Activated CD8-positive, alpha-beta memory T cell treated with anti-CD3 and anti-CD28 coated beads for 24 hours (primary cell): ENCODE measurements around the gene TJP2.

Experiments
- DNase-seq: peaks from one replicate; pipeline ENCODE4 v3.0.0-alpha.2; 2020

The TJP2 gene

DNA sequence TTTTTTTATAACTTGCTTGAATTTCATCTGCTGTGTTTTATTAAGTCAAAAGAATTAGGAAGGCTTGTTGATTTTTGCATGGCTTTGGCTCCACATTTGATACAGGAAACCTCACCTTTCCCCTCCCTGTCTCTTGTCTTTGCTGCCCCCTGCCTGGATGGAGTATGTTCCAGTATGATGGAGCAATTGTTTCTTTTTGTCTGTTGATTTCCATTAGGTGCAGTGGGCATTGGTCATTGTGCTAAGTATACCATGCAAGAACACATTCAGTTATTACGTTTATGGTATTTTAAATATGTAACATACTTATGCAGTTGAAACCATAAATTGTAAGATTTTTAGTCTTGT, 19.6 kb downstream of the TJP2 start:
- DNase-seq, result no peak

GRCh38 chr9:69194702-69195418, 20.8 kb downstream of the TJP2 start:
- DNase-seq, result no peak

DNA sequence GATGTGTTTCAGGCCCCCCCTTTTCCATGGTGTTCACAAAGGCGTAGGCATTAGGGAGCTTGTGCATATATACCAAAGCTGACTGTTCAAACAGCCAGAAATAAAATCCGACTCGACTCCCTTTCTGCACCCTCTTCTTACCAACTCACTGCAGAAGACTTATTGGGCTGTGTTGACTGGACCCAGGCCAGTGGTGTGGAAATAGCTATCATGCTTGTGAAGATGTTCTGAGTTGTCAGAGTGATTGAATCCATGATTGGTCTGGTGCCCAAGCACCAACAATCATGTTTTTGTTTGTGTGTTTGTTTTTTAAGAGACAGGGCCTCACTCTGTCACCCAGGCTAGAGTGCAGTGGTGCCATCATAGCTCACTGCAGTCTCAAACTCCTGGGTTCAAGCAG, 21.6 kb downstream of the TJP2 start:
- DNase-seq, result no peak

- no peak for DNase-seq
Observed at GRCh38 chr9:69197687-69198086, 23.6 kb downstream of the TJP2 start.

DNA sequence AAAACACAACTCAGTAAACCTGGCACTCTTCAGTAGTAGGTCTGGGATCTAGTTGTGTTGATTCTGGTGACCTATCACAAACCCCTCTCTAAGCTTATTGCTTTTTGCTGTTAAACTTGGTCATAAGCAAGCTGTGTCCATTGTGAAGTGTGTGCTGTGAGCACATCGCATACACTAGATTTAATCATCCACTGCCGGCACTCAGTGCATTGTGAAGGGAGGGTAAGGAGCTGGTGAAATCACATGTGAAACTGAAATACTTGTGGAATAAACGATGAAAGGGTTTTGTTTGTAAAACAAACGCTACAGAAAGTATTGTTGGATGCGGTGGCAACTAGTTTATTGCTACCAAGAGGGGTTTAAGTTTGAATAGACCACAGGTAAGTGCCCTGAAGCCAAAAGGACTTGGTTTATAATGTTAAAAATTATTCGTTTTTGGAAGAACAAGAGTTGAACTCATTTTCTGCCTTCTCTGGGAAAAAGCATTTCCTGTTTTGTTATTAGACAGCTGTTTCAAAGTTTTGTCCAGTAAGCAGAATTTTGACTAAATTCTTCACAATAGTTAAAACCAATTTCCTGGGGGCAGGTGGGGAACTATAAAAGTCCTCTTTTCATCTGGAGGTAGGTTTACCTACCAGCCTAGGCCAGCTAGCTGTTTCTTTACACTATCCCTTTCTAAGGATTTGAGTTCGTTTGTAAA, 24.6 kb downstream of the TJP2 start:
- DNase-seq, result no peak

DNA sequence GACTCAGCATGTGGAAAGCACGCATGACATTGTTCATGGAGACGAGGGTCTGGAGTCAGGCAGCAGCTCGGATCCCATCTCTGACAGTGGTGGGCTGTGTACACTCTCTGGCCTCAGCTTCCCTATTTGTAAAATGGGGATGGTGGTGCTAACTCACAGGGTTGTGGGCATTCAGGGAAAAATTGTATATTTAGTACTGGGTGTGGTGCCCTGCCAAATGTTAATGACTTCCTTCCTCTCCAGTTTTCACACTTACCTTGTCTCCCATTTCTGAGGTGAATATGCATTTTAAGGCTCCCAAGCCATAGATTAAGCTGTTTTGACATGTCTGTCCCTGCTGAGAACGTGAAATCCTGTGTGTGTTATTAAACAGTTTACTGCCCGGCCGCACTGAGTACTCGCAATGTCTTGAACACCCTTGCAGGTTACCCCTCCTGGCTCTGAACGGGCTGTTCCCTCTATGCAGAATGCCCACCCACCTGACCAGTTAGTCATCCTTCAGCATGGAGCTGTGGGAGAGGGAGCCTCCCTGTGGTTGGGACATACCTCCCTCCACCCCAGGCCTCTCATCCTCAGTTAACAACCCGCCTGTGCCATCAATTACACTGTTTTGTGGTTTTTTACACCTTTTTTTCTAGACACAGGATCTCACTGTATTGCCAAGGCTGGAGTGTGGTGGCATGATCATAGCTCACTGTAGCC, 25.8 kb downstream of the TJP2 start:
- no peak for DNase-seq

- no peak for DNase-seq
Observed at GRCh38 chr9:69202556-69202955, 28.5 kb downstream of the TJP2 start.

GRCh38 chr9:69204326-69204725, 30.2 kb downstream of the TJP2 start:
- DNase-seq, result no peak

DNA sequence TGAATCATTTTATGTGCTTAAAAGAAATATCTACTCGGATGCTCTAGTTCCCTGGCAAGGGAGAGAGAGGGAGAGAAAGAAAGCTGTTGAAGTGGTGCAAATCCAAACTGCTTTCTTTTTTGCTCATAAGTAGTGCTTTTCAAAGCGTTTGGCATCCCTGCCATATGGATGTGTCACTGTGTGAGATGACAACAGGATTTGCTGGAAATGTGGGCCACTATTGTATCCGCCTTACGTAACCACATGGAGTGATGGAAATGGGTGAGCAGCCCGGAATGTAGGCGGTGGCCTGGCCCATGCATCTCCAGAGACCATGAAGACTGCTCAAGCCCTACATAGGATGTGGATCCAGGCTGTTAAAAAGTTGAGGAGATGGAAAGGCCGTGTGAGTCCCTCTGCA, 30.8 kb downstream of the TJP2 start:
- no peak for DNase-seq

DNA sequence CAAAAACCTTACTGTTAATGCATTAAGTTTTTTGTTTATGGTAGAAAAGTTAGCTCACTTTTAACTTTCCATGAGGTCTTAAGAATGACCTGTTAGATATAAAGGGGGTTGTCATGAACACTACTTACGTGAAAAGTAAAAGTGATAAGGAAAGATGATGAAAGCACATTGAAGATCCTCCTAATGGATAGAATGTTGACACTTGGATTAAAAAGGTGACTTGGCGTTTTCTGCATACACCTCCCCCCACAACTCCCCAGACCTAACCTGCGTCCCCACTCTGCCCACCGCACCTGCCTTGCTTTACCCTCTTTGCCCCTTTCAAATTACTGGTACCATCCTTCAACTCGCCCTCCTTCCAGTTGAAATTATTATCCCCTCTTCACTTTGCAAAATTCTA, 32.0 kb downstream of the TJP2 start:
- no peak for DNase-seq

DNA sequence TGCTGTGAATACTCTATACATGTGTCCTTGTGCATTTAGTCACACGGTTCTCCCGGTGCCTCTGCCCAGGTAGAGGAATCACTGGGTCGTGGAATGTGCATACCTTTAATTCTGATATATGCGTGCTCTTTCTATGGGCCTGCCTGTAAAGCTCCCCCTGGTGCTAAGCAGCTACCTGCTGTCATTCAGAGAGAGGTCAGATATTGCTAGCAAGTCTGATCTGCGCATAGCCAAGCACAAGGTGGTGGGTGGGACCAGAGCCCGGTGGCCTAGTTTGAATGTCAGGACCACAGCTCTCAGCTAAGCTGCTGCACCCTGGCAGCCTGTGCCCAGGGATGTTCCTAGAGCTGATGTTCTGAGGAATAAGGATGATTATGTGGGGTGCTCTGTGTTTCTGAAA, 33.4 kb downstream of the TJP2 start:
- DNase-seq, result no peak

- no peak for DNase-seq
Observed at GRCh38 chr9:69211424-69212036, 37.5 kb downstream of the TJP2 start.

DNA sequence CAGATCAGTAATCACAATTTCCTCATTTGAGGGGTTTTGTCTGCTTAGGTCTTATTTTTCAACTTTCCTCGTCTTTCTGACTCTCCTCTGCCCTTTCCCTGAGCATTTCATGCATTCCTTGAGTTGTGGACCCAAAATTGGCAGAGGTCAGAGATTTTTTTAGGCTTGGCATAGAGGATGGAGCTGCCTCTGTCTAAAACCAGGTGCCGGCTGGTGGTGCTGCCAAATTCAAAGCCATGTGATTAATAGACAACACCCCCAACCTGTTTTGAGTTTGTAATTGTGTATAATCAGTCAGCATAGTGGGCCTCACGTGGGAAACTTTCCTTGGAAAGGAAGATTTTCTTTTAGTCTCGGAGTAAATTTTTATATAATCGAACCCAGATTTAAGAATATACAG, 39.6 kb downstream of the TJP2 start:
- no peak for DNase-seq

DNA sequence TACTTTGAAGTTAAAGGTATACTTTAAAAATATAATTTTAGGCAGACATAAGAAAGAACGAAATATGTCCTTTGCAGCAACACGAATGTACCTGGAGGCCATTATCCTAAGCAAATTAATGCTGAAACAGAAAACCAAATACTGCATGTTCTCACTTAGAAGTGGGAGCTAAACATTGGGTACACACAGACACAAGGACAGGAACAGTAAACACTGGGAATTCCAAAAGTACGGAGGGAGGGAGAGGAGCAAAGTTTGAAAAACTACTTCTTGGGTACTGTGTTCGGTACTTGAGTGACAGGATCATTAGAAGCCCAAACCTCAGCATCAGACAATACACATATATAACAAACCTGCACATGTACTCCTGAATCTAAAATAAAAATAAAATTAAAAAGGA, 40.9 kb downstream of the TJP2 start:
- DNase-seq, result no peak

GRCh38 chr9:69215774-69216485, 41.9 kb downstream of the TJP2 start:
- DNase-seq, result no peak

DNA sequence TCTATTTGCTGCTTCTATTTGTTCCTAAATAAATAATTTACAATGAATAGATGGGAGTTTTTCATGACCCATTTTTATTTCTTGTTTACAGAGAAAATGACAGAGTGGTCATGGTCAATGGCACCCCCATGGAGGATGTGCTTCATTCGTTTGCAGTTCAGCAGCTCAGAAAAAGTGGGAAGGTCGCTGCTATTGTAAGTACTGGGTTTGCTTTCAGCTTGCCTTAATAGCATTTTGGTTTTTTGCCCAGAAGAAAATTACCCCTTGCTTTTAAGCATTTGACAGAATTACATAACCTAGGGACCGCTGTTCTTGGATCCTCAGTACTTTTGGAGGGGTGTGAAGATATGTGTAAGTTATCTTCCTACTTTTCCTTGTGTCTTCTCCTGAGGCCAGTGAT, 44.1 kb downstream of the TJP2 start:
- no peak for DNase-seq

- no peak for DNase-seq
Observed at GRCh38 chr9:69221036-69221435, 47.0 kb downstream of the TJP2 start.

DNA sequence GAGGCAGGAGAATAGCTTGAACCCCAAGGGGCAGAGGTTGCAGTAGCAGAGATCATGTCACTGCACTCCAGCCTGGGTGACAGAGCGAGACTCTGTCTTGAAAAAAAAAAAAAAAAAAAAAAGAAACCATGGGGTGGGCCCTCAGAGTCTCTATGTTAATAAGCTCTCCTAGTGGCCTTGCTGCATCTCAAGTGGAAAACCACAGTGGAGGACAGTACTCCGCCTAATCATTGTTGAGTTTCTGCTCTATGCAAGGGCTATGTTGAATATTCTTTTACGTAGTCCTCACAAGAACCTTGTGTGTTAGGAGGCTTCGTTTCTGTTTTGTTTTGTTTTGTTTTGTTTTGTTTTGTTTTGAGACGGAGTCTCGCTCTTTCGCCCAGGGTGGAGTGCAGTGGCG, 48.9 kb downstream of the TJP2 start:
- no peak for DNase-seq

GRCh38 chr9:69223605-69224004, 49.5 kb downstream of the TJP2 start:
- DNase-seq, result no peak

DNA sequence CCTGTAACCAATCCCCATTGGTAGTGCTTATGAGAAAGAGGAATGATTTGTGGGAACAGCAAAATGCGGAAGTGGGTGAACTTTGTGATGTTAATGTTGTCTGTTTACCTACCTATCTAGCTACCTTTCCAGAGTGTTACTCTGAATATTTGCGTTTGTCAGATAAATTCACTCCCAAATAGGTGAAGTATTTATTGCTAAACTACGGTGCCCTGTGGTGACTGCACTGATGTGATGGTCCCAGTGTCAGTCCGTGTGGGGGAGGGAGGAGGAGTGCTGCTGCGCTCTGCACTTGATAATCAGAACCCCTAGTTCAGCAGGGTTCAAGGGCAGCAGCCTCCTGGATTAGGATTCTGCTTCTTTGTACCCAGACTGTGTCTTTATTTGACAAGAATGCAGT, 55.3 kb downstream of the TJP2 start:
- DNase-seq, result no peak

DNA sequence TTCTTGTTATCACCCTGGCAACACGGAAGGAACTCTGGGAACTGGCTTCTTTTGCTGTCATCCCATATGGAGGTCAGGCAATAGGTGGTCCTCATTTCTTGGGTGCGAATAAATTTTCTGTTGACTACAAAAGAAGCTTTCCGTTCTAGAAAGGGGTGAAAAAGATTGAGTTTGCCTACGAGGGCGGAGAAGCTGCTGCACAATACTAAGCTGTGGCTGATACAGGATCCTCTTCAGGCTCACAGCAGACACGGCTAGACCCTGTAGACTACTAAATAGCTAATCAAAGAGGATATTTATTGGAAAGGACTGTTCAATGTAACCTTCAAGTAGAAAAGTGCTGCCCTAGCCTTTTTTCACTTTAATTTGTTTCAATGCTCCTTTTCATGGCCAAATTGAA, 58.1 kb downstream of the TJP2 start:
- DNase-seq, result no peak

- DNase-seq, result no peak
Observed at GRCh38 chr9:69234683-69235082, 60.6 kb downstream of the TJP2 start.

GRCh38 chr9:69236188-69236587, 62.1 kb downstream of the TJP2 start:
- DNase-seq, result no peak
